Muscle of arm (tissue), 12 donors: ENCODE data around the gene SRSF3. TPM values are rescaled to one million over a fixed set of nuclear protein-coding genes. Genes with fewer than 3 reads are reported as not detected.
A peak's percentile ranks its signal among the peaks of the same experiment; 100 is the strongest.
"Not testable (repeated sequence)": the region's sequence is repeated elsewhere in the genome, so short reads cannot be mapped to it uniquely, and the experiment has no call there.

ENCODE experiments used
- DNase-seq: peaks from one replicate; pipeline ENCODE4 v3.0.0-alpha.2; 2013
- polyA plus RNA-seq, 12 donors: library from polyadenylated mRNA; unstranded; fragments of 120-200 nt; gene quantifications; one replicate each; pipeline ENCODE4 v1.2.1, GENCODE V29; 2013; ENCODE audit not compliant: insufficient read length in 12 of 12

SRSF3 gene
- polyA plus RNA-seq, 12 donors = 176 to 394 (median 301) TPM

DNA sequence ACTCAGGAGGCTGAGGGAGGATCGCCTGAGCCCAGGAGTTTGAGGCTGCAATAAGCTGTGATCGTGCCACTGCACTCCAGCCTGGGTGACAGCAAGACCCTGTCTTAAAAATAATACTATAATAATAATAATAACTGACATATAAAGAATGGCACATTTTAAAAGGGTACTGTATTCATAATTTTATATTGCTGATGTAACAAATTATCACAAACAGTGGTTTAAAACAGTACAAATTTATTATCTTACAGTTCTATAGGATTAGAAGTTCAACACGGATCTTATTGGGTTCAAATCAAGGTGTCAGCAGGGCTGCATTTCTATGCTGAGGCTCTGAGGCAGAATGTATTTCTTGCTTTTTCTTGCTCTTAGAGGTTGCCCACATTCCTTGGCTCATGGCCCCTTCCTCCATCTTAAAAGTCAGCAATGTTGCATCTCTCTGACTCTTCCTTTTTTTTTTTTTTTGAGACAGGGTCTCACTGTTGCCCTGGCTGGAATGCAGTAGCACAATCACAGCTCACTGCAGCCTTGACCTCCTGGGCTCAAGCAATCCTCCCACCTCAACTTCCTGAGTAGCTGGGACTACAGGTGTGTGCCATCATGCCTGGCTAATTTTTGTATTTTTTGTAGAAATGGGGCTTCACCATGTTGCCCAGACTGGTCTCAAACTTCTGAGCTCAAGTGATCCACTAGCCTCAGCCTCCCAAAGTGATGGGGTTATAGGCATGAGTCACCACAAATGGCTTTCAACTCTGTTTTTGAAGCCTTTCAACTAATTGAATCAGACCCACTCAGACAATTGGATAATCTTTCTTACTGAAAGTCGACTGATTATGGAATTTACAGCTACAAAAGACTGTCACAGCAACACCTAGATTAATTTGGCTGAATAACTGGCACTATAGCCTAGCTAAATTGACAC is 22.8 kb upstream of the SRSF3 start:
- no peak for DNase-seq

DNA sequence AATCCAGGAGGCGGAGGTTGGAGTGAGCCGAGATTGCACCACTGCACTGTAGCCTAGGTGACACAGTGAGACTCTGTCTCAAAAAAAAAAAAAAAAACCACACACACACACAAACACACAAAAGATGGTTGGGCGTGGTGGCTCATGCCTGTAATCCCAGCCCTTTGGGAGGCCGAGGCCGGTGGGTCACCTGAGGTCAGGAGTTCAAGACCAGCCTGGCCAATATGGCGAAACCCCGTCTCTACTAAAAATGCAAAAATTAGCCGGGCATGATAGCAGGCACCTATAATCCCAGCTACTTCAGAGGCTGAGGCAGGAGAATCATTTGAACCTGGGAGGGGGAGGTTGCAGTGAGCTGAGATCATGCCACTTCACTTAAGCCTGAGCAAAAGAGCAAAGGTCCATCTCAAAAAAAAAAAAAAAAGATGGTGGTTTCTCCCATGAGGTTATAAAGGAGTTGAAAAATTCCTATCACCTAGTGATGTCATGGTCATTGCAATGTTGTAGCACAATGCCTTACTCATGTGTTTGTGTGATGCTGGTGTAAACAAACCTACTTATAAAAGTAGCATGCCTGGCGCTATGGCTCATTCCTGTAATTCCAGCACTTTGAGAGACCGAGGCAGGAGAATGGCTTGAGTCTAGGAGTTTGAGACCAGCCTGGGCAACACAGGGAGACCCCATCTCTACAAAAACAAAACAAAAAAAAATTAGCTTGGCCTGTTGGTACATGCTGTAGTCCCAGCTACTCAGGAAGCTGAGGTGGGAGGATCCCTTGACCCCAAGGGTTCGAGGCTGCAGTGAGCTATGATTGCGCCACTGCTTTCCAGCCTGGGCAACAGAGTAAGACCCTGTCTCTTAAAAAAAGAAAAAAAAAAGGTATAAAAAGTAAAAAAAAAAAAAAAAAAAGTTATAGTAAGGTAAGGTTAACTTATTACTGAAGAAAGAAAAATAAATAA is 21.5 kb upstream of the SRSF3 start:
- DNase-seq = not testable (repeated sequence)

DNA sequence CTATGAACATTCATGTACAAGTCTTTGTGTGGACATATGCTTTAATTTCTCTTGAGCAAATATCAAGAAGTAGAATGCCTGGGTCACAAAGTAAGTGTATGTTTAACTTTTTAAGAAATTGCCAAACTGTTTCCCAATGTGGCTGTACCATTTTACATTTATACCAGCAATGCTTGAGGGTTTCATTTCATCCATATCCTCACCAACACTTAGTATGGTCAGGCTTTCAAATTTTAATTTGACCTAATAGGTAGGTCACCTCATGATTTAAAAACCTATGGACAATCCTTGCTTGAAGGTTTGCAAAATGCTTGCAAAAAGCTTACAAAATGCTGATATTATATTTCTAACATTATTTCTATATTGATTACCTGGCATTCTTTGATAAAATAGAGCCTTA is 19.5 kb upstream of the SRSF3 start:
- DNase-seq = no peak

DNA sequence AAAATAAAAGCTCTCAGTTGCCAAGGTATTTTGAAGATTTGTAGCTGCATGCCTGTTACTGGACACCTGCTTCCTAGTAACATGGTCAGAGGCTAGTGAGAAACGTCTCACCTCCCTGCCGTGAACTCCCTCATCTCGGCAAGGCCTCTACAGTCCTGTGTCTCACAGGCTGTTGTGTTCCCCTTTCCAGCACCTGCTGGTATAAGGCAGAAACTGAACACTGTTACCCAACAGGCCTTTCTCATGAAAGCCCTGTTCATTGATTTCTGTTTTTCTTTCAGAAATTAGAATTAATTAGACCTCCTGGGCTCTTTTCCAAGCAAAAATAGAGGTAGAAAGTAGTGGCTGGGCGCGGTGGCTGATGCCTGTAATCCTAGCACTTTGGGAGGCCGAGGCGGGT is 17.6 kb upstream of the SRSF3 start:
- no peak for DNase-seq

DNA sequence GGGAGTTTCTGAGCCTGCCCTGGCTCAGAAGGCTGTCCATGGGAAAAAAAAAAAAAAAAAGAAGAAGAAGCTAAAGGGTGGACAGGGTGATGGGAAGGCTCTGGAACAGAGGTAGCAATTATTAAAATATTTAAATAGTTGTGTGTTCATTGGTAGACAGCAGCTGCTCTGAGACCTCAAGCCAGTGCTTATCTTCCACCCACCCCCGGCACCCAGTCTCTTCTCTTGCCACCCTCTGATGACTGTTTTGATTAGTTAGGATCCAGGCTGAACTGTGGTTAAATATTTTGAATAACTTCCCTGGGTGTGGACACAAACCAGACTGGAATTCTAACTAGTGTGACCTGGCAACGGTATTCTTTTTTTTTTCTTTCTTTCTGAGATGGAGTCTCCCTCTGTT is 16.9 kb upstream of the SRSF3 start:
- no peak for DNase-seq

DNA sequence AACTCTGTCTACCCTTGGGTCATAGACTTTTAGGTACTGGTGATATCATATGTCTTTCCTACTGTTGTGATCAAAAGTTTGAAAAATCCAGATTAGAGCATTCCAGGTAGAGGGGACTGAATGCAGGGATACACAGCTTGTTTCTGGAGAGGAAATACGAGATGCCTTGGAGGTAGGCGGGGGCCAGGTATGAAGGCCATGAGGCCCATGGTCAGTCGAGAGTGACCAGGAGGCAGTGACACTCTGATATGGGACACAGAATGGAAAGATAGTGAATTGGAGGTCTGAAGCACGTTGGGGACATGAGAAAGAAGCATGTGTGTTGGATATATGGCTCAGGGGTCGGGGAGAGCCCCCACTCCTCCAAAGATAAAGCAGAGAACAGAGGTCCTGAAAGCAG is 16.1 kb upstream of the SRSF3 start:
- no peak for DNase-seq

DNA sequence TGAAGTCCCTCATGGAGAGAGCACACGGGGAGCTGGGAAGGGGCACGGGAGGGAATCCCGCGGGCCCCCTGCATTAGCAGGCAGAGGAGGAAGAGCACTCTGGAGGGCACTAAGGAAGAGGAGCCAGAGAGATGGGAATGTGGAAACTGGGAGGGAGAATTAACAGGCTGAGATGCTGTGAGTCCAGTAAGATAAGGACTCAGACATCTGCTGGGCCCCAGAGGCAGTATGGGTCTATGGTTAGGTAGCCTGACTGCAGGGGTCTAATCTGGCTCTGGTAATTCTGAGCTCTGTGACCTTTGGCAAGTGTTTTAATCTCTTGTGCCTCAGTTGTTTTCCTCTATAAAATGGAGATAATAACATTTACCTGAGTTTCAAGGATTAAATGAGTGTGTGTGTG is 15.7 kb upstream of the SRSF3 start:
- no peak for DNase-seq

DNA sequence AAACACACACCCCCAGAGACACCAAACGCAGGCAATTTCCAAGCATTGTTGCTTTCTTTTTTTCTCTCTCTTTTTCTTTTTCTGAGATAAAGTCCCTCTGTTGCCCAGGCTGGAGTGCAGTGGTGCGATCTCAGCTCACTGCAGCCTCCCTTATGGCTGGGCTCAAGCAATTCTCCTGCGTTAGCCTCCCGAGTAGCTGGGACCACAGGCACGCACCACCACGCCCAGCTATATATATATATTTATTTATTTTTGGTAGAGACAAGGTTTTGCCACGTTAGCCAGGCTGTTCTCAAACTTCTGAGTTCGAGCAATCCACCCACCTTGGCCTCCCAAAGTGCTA is 14.0 kb upstream of the SRSF3 start:
- DNase-seq = no peak

DNA sequence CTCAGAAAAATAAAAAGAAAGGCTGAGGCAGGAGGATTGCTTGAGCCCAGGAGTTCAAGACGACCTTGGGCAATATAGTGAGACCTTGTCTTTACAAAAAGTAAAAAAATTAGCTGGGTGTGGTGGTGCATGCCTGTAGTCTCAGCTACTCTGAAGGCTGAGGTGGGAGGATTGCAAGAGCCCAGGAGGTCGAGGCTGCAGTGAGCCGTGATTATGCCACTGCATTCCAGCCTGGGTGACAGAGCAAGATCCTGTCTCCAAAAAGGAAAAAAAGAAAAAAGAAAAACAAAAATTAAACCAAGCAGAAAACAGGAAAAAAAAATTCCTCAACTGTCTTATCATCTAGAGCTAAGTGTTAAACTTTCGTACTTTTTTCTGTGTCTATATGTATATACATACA is 12.4 kb upstream of the SRSF3 start:
- no peak for DNase-seq

DNA sequence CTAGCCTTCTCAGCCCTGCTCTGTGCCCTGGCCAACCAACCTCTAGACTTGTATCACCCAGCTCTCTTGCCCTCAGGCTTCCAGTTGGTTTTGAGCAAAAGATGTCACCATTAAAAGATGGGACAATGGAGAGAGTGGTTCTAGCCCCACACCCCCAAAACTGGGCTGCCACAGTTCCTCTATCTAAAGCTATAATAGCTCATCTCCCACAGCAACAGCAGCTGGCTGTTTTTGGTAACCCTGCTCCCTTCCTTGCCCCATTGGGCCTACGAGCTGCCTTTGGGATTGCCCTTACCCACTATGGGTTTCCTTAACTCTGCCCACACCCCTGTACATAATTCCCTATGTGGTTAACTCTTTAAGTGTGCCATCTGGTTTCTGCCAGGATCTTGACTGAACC is 7.6 kb upstream of the SRSF3 start:
- no peak for DNase-seq

DNA sequence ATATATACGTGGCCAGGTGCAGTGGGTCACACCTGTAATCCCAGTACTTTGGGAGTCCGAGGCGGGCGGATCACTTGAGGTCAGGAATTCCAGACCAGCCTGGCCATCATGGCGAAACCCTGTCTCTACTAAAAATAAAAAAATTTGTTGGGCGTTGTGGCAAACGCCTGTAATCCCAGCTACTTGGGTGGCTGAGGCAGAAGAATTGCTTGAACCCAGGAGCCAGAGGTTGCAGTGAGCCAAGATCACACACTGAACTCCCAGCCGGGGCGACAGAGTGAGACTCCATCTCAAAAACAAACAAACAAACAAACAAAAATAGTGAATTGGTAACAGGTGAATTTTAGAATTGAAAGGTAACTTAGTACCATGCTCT is 5.1 kb upstream of the SRSF3 start:
- not testable (repeated sequence) for DNase-seq

DNA sequence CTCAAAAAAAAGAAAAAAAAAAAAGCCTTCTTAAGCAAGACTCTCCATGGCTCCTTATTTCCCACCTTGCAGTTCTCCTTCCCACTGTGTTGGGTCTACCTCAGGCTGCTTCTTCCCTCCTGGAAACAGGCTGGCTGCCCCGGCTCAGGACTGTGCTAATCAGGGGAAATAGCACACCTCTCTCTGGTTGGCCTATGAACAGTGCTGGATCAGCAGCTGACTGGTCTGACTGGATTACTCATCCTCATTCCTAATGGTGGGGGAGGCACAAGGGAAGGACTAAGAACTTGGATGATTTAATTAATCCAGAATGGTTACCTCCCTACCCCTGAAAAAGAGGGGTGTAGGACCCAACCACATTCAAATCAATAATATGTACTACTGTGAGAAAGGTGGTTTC is 3.9 kb upstream of the SRSF3 start:
- no peak for DNase-seq

DNA sequence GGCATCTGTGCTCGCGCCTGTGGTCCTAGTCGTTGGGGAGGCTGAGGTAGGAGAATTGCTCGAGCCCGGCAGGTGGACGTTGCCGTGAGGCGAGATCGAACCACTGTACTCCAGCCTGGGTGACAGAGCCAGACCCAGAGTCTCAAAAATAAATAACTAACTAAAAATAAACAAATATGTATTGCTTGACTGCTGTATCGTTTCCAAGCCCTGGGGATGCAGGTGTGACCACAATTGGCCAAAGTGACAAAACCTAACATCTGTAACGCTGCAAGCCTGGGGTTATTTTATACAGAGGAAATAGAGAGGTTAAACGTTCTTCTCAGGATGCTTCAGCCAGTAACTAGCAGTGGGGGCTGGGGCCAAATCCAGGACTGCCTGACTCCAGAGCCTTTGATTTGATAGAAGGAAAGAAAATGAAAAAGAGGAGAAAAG is 1.9 kb upstream of the SRSF3 start:
- no peak for DNase-seq

DNA sequence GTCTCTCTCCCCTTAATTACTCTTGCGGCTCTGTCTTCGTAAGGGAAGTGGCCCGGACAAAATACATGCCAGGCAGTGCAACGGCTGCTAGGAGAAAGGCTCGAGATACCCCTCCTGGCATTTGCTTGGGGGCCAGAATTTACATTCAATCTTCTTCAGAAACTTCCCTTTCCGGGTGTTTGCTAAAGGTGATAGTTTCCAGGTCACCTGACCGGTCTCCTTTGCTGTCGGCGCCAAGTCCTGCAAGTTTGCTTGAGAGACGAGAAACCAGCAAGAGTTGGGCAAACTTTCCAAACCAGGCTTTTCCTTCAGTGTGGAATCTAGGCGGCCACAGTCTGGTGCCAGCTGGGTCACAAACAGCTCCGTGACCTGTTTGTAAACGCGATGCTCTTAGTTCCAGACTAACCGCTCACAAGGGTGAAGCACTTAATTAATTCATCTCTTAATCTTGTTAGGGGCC is 563 bp upstream of the SRSF3 start:
- DNase-seq = no peak

DNA sequence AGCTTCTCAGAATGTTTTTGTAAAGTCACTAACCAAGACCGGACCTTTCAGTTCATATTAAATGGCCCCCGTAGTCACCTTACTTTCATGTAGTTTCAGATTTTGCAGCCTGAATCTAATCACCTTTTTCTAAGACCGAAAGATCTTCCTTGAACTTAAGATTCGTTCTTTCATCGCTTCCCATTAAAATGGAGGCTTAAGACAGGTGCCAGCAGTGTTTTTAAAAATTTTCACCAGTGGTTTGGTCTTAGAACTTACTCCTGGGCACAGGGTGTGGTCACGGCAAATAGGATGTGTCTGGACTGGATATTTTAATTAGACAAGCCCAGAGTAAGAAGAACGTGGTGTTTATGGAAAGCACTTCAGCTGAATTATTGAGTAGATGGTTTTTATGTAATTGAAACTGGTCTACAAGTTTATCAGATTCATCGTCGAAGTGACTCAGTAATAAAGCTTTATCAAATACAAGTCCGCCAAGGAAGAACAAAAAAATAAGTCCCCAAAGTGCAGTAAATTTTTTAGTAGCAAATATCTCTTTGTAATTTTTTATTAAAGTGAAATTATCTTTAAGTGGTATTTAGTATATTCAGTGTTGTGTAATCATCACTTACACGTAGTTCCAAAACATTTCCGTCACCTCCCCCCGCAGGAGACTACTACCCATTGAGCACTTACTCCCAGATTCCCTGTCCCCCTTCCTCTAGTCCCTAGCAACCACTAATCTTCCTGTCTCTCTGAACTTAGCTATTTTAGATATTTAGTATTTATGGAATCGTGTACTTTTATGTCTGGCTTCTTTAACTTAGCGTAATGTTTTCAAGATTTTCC is 868 bp downstream of the SRSF3 start:
- DNase-seq = peak; percentile 66

DNA sequence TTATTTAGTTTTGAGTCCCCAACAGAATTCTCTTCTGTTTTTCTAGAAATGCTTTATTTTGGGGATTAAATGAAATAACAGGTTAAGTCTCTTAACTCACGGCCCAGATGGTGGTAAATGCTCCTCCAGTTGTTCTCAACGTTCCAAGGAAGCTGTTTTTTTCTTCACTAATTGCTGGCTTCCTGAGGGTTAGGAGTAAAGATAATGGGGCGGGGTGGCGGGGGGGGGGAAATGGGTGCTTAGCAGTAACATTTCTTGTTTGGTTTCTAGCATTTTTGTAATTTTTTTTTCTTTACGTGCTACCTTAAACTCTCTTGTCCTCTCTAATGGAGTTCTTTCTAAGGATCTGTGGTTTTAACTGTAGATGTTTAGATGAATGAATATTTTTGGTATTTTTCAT is 2.2 kb downstream of the SRSF3 start:
- no peak for DNase-seq

DNA sequence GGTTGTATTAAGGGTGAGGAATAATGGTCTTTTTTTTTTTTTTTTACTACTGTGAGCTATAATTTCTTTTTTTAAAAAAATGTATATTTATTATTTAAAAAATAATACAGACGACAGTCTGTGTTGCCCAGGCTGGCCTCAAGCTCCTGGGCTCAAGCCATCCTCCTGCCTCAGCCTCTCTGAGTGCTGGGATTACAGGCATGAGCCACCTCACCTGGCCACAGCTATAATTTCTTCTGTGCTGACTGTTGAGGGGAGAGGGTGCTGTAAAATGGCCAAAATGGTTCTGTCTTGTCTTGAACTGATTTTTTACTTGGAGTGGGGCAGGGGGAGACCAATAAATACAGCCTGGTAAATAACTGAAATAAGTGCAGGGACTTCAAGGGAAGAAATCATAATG is 3.6 kb downstream of the SRSF3 start:
- no peak for DNase-seq

DNA sequence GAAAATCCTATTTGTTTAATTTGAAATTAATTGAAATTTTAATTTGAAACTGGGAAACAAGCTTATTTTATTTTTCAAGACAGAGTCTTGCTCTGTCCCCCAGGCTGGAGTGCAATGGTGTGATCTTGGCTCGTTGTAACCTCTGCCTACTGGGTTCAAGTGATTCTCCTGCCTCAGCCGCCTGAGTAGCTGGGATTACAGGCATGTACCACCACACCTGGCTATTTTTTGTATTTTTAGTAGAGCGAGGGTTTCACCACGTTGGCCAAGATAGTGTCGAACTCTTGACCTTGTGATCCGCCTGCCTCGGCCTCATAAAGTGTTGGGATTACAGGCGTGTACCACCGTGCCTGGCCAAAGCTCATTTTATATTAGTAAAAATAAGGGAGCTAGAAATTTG is 4.2 kb downstream of the SRSF3 start:
- no peak for DNase-seq

DNA sequence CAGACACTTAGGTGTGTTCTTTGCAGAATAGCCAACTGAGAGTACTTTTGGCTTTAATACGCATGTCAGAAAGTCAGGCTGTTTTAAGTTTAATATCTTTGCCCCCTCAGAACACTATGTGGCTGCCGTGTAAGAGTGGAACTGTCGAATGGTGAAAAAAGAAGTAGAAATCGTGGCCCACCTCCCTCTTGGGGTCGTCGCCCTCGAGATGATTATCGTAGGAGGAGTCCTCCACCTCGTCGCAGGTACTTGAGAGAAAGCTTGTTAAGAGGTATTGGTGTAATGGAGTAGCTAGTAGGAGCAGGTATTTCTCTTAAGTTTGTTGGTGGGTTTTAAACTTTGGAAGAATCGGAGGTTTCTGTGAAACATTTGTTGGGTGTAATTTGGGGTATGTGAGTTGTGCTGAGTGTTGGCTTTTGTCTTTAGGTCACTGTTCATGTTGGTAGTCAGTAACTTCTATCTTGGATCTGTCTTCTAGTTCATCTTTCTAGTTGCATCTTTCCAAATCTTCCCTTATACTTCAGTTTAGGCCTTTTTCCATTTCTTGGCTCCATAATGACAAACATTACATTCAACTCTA is 4.7 kb downstream of the SRSF3 start:
- no peak for DNase-seq

DNA sequence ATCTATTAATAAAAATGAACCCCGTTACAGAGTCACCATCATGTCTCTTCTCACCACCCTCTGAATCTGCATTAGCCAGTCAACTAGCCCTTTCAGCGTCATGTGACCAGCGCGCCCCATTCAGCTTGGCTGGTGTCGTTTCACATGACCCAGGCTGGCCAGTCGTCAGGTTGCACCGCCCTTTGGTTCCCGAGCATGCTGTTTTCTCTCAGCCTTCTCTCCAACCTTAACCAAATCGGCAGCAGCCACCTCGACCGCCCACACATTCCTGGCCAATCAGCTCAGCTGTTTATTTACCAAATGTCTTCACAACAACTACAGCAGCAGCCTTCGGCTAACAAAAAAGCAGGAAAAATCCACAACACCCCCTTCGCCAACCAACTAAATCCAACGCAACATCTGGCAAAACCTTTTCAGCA is 5.6 kb downstream of the SRSF3 start:
- no peak for DNase-seq

DNA sequence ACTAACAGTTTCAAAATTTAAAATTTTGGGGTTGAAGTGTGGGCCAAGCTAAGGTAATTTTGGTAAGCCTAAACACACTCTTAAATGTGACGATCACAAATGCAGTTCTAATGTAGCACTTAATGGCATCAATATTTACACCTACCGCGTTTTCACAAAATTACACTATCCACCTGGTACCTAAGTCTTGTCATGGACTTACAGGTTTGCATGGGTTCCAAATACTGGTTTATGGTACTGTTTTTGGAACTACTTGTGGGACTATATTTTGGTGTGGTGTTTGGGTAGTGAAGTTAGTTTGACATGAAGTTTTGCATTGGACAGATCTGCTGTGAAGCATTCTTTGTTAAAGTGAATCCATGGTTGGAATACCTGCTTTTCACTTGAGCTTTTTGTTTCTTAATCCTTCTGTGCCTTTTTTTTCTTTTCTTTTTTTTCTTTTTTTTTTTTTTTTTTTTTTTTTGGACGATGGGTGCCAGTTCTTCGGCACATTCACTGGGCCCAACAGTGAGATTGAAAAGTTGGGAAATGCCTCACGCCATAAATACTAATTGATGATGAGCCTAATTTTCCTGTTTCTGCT is 6.5 kb downstream of the SRSF3 start:
- DNase-seq = no peak
